ENCODE results near the gene MIB1.

Gene MIB1

DNA sequence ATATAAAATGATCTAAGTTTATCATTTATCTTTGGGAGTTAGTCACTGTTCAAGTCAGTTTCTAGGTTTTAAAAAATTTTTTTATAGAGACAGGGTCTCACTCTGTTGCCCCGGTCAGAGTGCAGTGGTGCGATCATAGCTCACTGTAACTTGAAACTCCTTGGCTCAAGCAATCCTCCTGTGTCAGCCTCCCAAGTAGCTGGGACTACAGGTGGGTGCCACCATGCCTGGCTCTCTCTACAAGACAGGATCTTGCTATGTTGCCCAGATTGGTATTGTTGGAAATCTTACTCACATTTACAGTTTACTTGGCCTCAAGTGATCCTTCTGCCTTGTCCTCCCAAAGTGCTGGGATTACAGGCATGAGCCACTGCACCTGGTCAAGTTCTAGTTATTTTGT is 74.5 kb downstream of the MIB1 start:
- H3K27me3 ChIP-seq, result no peaks in the 10 kb centered on the region
- H3K4me3 ChIP-seq (ENCODE audit: low read depth, low read length), result no peak overlapping the region
- H3K36me3 ChIP-seq, result no peaks in the 10 kb centered on the region
- H3K9me3 ChIP-seq, result no peaks in the 10 kb centered on the region
- no peaks in the 10 kb centered on the region for H3K4me1 ChIP-seq
- DNase-seq, result no peak
- TF ChIP-seq, protein P1, sequence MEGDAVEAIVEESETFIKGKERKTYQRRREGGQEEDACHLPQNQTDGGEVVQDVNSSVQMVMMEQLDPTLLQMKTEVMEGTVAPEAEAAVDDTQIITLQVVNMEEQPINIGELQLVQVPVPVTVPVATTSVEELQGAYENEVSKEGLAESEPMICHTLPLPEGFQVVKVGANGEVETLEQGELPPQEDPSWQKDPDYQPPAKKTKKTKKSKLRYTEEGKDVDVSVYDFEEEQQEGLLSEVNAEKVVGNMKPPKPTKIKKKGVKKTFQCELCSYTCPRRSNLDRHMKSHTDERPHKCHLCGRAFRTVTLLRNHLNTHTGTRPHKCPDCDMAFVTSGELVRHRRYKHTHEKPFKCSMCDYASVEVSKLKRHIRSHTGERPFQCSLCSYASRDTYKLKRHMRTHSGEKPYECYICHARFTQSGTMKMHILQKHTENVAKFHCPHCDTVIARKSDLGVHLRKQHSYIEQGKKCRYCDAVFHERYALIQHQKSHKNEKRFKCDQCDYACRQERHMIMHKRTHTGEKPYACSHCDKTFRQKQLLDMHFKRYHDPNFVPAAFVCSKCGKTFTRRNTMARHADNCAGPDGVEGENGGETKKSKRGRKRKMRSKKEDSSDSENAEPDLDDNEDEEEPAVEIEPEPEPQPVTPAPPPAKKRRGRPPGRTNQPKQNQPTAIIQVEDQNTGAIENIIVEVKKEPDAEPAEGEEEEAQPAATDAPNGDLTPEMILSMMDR (IDR thresholded peaks at IDR 0.05; ENCODE audit: low read depth, low read length), result no peak

DNA sequence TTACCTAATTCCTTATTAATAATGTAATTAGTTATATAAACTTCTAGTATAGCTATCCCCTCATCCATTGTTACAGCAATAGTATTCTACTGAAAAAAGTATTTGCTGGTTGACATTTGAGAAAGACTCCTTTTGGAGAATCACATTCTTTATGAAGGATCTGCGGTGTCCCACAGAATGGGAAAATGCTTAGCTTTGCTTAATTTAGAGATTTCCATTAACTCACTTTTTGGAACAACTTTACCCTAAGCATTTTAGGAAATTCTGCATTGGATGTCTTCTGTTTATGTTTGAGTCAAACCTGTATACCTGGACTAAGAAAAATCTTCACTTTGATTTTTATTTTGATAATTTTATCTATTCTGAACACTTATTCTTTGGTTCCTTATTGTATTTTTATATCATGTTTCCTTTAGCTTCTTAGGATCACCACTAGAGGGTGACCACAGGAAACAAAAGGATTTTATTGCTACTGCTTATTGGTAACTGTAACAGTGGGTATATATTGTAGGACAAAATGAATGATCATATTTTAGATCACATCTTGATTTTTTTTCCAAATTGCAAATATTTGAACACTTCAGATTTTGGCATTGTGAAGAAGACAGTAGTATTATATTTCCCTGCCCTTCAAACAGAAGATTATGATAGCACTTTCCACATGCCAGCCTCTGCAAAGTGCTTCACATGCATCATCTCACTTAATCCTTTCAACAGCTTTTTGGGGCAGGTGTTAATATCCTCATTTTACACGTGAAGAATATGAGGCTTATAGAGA is 79.6 kb downstream of the MIB1 start:
- TF ChIP-seq, protein P1 (IDR thresholded peaks at IDR 0.05; ENCODE audit: low read depth, low read length), result peak; percentile 43
- no peaks in the 10 kb centered on the region for H3K36me3 ChIP-seq
- H3K9me3 ChIP-seq, result no peaks in the 10 kb centered on the region
- DNase-seq, result no peak
- no peaks in the 10 kb centered on the region for H3K27me3 ChIP-seq
- no peaks in the 10 kb centered on the region for H3K4me1 ChIP-seq
- no peak overlapping the region for H3K4me3 ChIP-seq (ENCODE audit: low read depth, low read length)

DNA sequence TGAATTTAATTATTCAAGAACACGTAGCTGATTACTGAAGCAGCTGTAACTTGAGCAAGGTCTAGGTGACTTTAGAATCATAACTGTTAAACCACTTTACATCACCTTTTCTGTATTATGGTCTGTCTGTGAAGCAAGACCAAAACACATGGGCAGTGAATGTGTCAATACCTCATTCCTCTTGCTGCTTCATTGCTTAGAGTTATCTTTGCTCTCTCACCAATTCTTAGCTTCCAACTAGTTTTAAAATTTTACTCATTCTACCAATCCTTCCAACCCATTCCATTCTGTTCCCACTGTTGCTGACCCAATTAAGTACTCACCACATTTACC is 80.2 kb downstream of the MIB1 start:
- DNase-seq, result no peak
- Histone ChIP-seq H3K4me3 (ENCODE audit: low read depth, low read length) (no peak overlapping the region), H3K4me1 (no peaks in the 10 kb centered on the region), H3K27me3 (no peaks in the 10 kb centered on the region), H3K9me3 (no peaks in the 10 kb centered on the region), H3K36me3 (no peaks in the 10 kb centered on the region)
- TF ChIP-seq, protein P1 (IDR thresholded peaks at IDR 0.05; ENCODE audit: low read depth, low read length), result no peak

DNA sequence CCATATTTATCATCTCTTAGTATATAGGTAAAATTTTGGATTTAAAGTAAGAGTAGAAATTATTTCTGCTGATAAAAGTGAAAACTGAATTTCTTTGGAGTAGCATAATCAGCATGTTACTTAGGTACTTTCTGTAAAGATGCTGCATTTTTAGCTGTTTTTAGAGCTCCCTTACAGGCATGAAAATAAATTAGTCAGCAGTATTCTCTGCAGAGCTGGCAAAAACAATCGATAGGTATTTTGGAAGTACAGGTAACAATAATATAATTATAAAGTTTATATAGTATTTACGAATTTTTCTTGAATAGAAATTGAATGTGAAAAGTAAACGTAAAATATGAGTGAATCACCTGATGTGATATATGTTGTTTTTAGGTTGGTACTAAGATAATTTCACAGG is 83.3 kb downstream of the MIB1 start:
- H3K4me1 ChIP-seq, result no peaks in the 10 kb centered on the region
- no peaks in the 10 kb centered on the region for H3K9me3 ChIP-seq
- no peak overlapping the region for H3K4me3 ChIP-seq (ENCODE audit: low read depth, low read length)
- no peaks in the 10 kb centered on the region for H3K36me3 ChIP-seq
- H3K27me3 ChIP-seq, result no peaks in the 10 kb centered on the region
- TF ChIP-seq, protein P1 (IDR thresholded peaks at IDR 0.05; ENCODE audit: low read depth, low read length), result no peak
- no peak for DNase-seq

DNA sequence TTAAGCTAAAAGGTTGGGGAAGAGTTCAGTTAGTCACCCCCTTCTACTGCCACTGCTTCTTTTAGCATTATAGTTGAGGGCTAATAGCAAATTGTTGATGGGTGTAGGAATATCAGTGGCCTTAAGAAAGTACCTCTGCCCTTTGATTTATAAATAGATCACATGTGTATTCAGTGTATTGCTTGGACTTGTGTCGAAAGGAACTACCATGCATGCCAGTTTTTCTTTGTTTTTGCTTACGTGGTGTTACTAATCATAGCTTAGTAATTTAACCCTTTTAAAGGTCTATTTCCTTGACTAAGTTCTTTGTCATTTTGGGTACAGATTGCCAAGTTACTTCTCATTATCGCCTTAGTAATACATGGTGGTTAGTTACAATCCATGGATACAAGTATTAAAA is 85.6 kb downstream of the MIB1 start:
- no peak for DNase-seq
- Histone ChIP-seq H3K36me3 (no peaks in the 10 kb centered on the region), H3K9me3 (no peaks in the 10 kb centered on the region), H3K4me1 (no peaks in the 10 kb centered on the region), H3K4me3 (ENCODE audit: low read depth, low read length) (no peak overlapping the region), H3K27me3 (no peaks in the 10 kb centered on the region)
- TF ChIP-seq, protein P1 (IDR thresholded peaks at IDR 0.05; ENCODE audit: low read depth, low read length), result no peak

DNA sequence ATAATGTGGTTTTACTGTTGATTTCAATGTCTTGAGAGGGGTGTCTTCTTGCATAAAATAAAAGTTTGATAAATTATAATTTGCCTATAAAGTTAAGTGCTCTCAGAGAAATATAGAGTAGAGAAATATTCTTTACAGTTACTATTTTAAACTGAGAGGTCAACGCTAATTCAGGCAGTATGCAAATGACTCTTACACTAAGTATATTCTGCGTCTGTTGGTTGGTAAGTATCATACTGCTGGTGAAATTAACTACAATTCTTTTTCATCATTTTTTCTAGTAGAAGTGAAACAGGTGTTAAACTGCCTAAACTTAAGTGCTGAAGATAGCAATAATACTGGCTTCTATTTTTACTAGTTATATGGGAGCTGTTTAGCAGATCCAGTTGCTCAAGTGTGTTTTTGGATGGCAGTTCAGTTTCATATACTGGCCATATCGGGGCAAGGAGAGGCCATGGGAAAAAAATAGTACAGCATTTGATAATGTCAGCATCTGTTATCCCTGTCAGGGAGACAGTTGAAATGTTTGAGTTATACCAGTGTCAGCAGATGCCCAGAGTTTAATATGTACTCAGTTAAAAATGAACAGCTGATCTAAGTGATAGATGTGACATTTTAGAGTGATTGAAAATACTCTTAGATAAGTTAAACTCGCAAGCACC is 86.2 kb downstream of the MIB1 start:
- H3K27me3 ChIP-seq, result no peaks in the 10 kb centered on the region
- no peaks in the 10 kb centered on the region for H3K9me3 ChIP-seq
- no peaks in the 10 kb centered on the region for H3K4me1 ChIP-seq
- no peak overlapping the region for H3K4me3 ChIP-seq (ENCODE audit: low read depth, low read length)
- TF ChIP-seq, protein P1 (IDR thresholded peaks at IDR 0.05; ENCODE audit: low read depth, low read length), result no peak
- H3K36me3 ChIP-seq, result no peaks in the 10 kb centered on the region
- no peak for DNase-seq
